ENCODE data around the gene EYS.

DNA sequence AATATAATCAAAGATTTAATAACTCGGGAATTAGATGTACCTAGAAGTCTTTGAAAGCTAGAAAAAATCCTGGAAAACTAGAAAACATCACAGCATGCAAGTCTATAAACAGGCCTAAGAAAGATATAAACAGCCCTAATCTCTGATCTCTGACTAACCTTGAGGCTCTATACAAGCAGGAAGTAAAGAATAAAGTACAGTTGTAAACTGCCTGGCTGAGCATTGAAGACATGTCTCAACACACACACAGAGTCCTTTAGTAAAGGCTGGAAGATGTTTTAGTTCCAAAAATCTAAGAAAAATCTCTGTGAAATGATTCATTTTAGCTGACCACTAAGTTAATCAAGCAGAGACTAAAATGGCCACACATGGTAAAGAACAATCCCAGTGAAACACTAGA is 774.5 kb downstream of the EYS start:
- TF ChIP-seq POLR2AphosphoS2 (conservative IDR thresholded peaks at IDR 0.05; ENCODE audit: low read length) = no peak
- TF ChIP-seq, protein P1, sequence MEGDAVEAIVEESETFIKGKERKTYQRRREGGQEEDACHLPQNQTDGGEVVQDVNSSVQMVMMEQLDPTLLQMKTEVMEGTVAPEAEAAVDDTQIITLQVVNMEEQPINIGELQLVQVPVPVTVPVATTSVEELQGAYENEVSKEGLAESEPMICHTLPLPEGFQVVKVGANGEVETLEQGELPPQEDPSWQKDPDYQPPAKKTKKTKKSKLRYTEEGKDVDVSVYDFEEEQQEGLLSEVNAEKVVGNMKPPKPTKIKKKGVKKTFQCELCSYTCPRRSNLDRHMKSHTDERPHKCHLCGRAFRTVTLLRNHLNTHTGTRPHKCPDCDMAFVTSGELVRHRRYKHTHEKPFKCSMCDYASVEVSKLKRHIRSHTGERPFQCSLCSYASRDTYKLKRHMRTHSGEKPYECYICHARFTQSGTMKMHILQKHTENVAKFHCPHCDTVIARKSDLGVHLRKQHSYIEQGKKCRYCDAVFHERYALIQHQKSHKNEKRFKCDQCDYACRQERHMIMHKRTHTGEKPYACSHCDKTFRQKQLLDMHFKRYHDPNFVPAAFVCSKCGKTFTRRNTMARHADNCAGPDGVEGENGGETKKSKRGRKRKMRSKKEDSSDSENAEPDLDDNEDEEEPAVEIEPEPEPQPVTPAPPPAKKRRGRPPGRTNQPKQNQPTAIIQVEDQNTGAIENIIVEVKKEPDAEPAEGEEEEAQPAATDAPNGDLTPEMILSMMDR (IDR thresholded peaks at IDR 0.05) = no peak
- no peak for TF ChIP-seq REST (IDR thresholded peaks at IDR 0.05)

Measured in A549 (cell line).